GM12873 (cell line): Measurements from ENCODE around the gene CNTN1.

Experiments used
- CTCF ChIP-seq: IDR thresholded peaks from 2 replicates; pipeline ENCODE4 v1.5.1; 2012; ENCODE audit warnings: low read depth, mild to moderate bottlenecking, moderate library complexity, low read length, control low read depth; ENCODE audit not compliant: insufficient read depth; ENCODE audit errors: missing control alignments

CNTN1 gene

GRCh38 chr12:40648519-40648918 is 43.7 kb upstream of the CNTN1 start:
- TF ChIP-seq CTCF: no peak

GRCh38 chr12:40650038-40650704 is 42.1 kb upstream of the CNTN1 start:
- no peak for TF ChIP-seq CTCF

- no peak for TF ChIP-seq CTCF
Measured at GRCh38 chr12:40655451-40655850, 36.8 kb upstream of the CNTN1 start.

GRCh38 chr12:40662366-40662765 is 29.9 kb upstream of the CNTN1 start:
- TF ChIP-seq CTCF: no peak

GRCh38 chr12:40663781-40664180 is 28.5 kb upstream of the CNTN1 start:
- no peak for TF ChIP-seq CTCF

GRCh38 chr12:40668099-40668529 is 24.1 kb upstream of the CNTN1 start:
- no peak for TF ChIP-seq CTCF

GRCh38 chr12:40672741-40673271 is 19.4 kb upstream of the CNTN1 start:
- TF ChIP-seq CTCF: no peak
